OCI-LY3 (cell line): ENCODE results near the gene ADGRE3.

ENCODE experiments used
- H2AFZ ChIP-seq: fragments of 200-600, 300-600 bp; shearing (Covaris generic); 2 replicates; pipeline ENCODE4 v1.6.0; 2014; ENCODE audit warnings: antibody characterized with exemption, low read depth, low read length
- H3K27ac ChIP-seq: fragments of 200-600, 300-600 bp; sonication (generic); 2 replicates; pipeline ENCODE4 v1.5.1; 2014; ENCODE audit warnings: mild to moderate bottlenecking, low read length, moderate library complexity, mixed read lengths
- H3K27me3 ChIP-seq: fragments of 200-600, 300-600 bp; sonication (generic); 2 replicates; pipeline ENCODE4 v1.6.1; 2014; ENCODE audit warnings: low read depth, low read length, mixed read lengths
- H3K36me3 ChIP-seq: fragments of 200-600, 300-600 bp; sonication (generic); replicated peaks from 2 replicates; pipeline ENCODE3; 2014; ENCODE audit warnings: low read depth, low read length, mixed read lengths
- H3K4me1 ChIP-seq: fragments of 300-600, 200-600 bp; sonication (generic); 2 replicates; pipeline ENCODE4 v1.6.1; 2014; ENCODE audit warnings: low read length, mixed read lengths
- H3K4me2 ChIP-seq: fragments of 200-600, 300-600 bp; sonication (generic); 2 replicates; pipeline ENCODE4 v1.6.1; 2014; ENCODE audit warnings: low read length, mixed read lengths
- H3K4me3 ChIP-seq: fragments of 300-600, 200-600 bp; sonication (generic); 2 replicates; pipeline ENCODE4 v1.5.1; 2014; ENCODE audit warnings: antibody characterized with exemption, mild to moderate bottlenecking, low read length, moderate library complexity
- H3K79me2 ChIP-seq: fragments of 300-600, 200-600 bp; shearing (Covaris generic); 2 replicates; pipeline ENCODE4 v1.6.1; 2014; ENCODE audit warnings: mild to moderate bottlenecking, low read length, mixed read lengths
- H3K9ac ChIP-seq: fragments of 300-600, 200-600 bp; shearing (Covaris generic); 2 replicates; pipeline ENCODE4 v1.6.0; 2014; ENCODE audit warnings: mild to moderate bottlenecking, low read length, moderate library complexity
- H3K9me3 ChIP-seq: fragments of 200-600, 300-600 bp; shearing (Covaris generic); 2 replicates; pipeline ENCODE4 v1.6.1; 2014; ENCODE audit warnings: low read length, mixed read lengths; ENCODE audit not compliant: insufficient read depth
- H4K20me1 ChIP-seq: fragments of 200-600, 300-600 bp; sonication (generic); 2 replicates; pipeline ENCODE4 v1.6.1; 2016; ENCODE audit warnings: low read length, mixed read lengths; ENCODE audit not compliant: insufficient read depth
- EZH2phosphoT487 ChIP-seq: fragments of 200-600 bp; shearing (Covaris generic); IDR thresholded peaks from 2 replicates; pipeline ENCODE4 v1.6.1; 2018; ENCODE audit warnings: antibody characterized with exemption, mixed run types, low read depth
- TF ChIP-seq, protein P1 (sequence below): fragments of 200-600, 300-600 bp; sonication (generic); IDR thresholded peaks from 2 replicates; pipeline ENCODE4 v1.5.1; 2014; ENCODE audit warnings: antibody characterized with exemption, low read length, low read depth

The ADGRE3 gene

GRCh38 chr19:14670408-14670807 lies 4.2 kb downstream of the ADGRE3 start:
- H3K4me2 ChIP-seq = no peak overlapping the region
- H3K9me3 ChIP-seq = peaks cover 23% of the 10 kb centered on the region
- H3K4me3 ChIP-seq = no peak overlapping the region
- no peak for TF ChIP-seq EZH2phosphoT487
- TF ChIP-seq, protein P1, sequence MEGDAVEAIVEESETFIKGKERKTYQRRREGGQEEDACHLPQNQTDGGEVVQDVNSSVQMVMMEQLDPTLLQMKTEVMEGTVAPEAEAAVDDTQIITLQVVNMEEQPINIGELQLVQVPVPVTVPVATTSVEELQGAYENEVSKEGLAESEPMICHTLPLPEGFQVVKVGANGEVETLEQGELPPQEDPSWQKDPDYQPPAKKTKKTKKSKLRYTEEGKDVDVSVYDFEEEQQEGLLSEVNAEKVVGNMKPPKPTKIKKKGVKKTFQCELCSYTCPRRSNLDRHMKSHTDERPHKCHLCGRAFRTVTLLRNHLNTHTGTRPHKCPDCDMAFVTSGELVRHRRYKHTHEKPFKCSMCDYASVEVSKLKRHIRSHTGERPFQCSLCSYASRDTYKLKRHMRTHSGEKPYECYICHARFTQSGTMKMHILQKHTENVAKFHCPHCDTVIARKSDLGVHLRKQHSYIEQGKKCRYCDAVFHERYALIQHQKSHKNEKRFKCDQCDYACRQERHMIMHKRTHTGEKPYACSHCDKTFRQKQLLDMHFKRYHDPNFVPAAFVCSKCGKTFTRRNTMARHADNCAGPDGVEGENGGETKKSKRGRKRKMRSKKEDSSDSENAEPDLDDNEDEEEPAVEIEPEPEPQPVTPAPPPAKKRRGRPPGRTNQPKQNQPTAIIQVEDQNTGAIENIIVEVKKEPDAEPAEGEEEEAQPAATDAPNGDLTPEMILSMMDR = no peak
- peaks cover 11% of the 10 kb centered on the region for H3K36me3 ChIP-seq
- H2AFZ ChIP-seq = no peak overlapping the region
- H3K79me2 ChIP-seq = no peaks in the 10 kb centered on the region
- H4K20me1 ChIP-seq = no peaks in the 10 kb centered on the region
- peaks cover 49% of the 10 kb centered on the region for H3K4me1 ChIP-seq
- no peaks in the 10 kb centered on the region for H3K27me3 ChIP-seq
- no peak overlapping the region for H3K27ac ChIP-seq
- no peak overlapping the region for H3K9ac ChIP-seq

DNA sequence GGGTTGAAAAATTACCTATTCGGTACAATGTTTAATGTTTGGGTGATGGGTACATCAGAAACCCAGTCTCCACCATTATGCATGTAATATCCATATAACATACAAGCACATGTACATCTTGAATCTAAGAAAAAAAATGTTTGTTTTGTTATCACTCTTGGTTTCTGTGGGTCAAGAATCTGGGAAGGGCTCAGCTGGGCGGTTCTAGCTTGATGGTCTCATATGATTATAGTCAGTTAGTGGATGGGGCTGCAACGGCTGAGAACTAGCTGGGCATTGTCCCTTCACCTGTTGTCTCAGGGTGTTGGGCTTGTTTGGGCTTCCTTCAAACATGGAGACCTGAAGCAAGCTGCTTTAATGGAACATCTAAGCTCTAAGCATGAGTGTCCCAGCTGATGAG lies 4.7 kb downstream of the ADGRE3 start:
- H2AFZ ChIP-seq = no peak overlapping the region
- TF ChIP-seq, protein P1 = no peak
- TF ChIP-seq EZH2phosphoT487 = no peak
- H3K79me2 ChIP-seq = no peaks in the 10 kb centered on the region
- peaks cover 23% of the 10 kb centered on the region for H3K9me3 ChIP-seq
- no peak overlapping the region for H3K9ac ChIP-seq
- H3K4me3 ChIP-seq = no peak overlapping the region
- H3K27ac ChIP-seq = no peak overlapping the region
- peaks cover 44% of the 10 kb centered on the region for H3K4me1 ChIP-seq
- H3K36me3 ChIP-seq = peaks cover 11% of the 10 kb centered on the region
- no peaks in the 10 kb centered on the region for H4K20me1 ChIP-seq
- no peaks in the 10 kb centered on the region for H3K27me3 ChIP-seq
- H3K4me2 ChIP-seq = no peak overlapping the region

GRCh38 chr19:14661372-14661924 lies 13.2 kb downstream of the ADGRE3 start:
- Histone ChIP-seq H2AFZ (peak overlapping the region; percentile 47; the same call in 1 of the 2 replicates), H3K4me2 (peak overlapping the region; percentile 38), H3K9me3 (no peaks in the 10 kb centered on the region), H3K27me3 (peaks cover 3% of the 10 kb centered on the region; the same call in 1 of the 2 replicates), H4K20me1 (no peaks in the 10 kb centered on the region), H3K4me1 (peaks cover 15% of the 10 kb centered on the region), H3K9ac (no peak overlapping the region), H3K79me2 (no peaks in the 10 kb centered on the region), H3K4me3 (no peak overlapping the region), H3K36me3 (no peaks in the 10 kb centered on the region), H3K27ac (no peak overlapping the region)
- no peak for TF ChIP-seq EZH2phosphoT487
- TF ChIP-seq, protein P1 = no peak

DNA sequence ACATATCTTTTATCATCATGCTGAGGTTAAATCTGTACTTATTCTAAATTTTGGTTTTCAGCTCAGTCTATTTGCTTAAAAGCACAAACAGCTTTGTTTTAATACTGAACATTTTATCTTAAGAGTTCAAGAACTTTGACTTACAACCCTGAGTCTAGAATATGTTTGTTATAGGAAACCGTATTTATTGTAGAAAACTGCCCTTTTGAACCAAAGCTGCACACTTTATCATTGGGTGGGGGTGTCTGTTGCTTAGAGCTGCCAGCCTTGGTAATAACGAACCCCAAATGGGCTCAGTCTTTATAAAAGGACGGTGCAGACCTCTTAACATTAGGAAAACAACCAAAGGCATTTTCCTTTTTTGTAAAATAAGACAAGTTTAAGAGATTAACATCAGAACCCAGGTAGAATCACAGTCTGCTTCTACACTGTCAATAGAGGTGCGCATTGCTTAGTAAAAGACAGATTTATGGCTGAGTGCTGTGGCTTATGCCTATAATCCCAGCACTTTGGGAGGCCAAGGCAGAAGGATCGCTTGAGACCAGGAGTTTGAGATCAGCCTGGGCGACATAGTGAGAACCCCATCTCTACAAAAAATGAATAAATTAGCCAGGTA lies 14.7 kb downstream of the ADGRE3 start:
- Histone ChIP-seq H3K9me3 (no peaks in the 10 kb centered on the region), H3K27me3 (peaks cover 3% of the 10 kb centered on the region; the same call in 1 of the 2 replicates), H2AFZ (no peak overlapping the region), H4K20me1 (no peaks in the 10 kb centered on the region), H3K27ac (no peak overlapping the region), H3K4me1 (peaks cover 15% of the 10 kb centered on the region), H3K4me3 (no peak overlapping the region), H3K79me2 (no peaks in the 10 kb centered on the region), H3K36me3 (no peaks in the 10 kb centered on the region), H3K4me2 (no peak overlapping the region), H3K9ac (no peak overlapping the region)
- no peak for TF ChIP-seq EZH2phosphoT487
- TF ChIP-seq, protein P1 = no peak
